Stomach (tissue), 4 donors: ENCODE results near the gene NTPCR.

ENCODE experiments used
- CTCF ChIP-seq, 7 experiments: fragments of 450-650 bp in 4 of 7; fragments of 200-600 bp in 3 of 7; sonication (generic) in 3 of 7; IDR thresholded peaks; one replicate each; pipeline ENCODE4 v1.5.1; 2016 to 2019; ENCODE audit warnings: antibody characterized with exemption in 7 of 7, control low read depth in 2 of 7, mild to moderate bottlenecking in 1 of 7
- EP300 ChIP-seq: sonication (generic); formaldehyde crosslinking; IDR thresholded peaks from one replicate; pipeline ENCODE4 v1.6.1; 2017; ENCODE audit warnings: antibody characterized with exemption
- POLR2A ChIP-seq, 4 donors: fragments of 450-650 bp; IDR thresholded peaks; one replicate each; pipeline ENCODE4 v1.6.1; 2016; ENCODE audit warnings: antibody characterized with exemption in 4 of 4, control low read depth in 2 of 4, mild to moderate bottlenecking in 1 of 4, moderate library complexity in 1 of 4
- POLR2AphosphoS5 ChIP-seq, 3 donors: sonication (generic); formaldehyde crosslinking; IDR thresholded peaks; one replicate each; pipeline ENCODE4 v1.6.1; 2016; ENCODE audit warnings: antibody characterized with exemption in 3 of 3

DNA sequence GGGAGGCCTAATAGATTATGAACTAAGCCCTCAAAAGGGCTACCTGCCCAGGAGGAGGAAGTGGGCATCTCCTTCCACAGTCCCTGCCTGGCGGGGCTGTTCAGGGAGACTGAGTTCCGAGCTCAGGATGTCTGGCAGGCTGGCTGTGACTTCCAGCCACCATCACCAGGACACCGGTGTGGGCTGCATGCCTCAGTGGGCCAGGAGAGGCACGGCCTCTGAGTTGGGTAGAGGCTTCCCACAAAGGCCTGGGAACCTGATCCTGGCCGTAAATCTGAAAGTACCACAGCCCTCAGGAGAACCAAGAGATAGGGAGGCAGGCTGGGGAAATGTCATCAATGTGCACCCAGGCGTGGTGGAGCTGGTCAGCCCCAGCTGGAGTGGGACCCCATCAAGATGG, 29.1 kb downstream of the NTPCR start:
- TF ChIP-seq EP300: no peak
- TF ChIP-seq CTCF (IDR thresholded peaks at IDR 0.05): no peak
- TF ChIP-seq POLR2A (IDR thresholded peaks at IDR 0.05): no peak
- TF ChIP-seq POLR2AphosphoS5 (IDR thresholded peaks at IDR 0.05): no peak
